ENCODE data around the gene CASZ1. TPM values are rescaled to one million over a fixed set of nuclear protein-coding genes. Genes with fewer than 3 reads are reported as not detected.

The CASZ1 gene
- polyA plus RNA-seq, 2 of the 4 experiments (the other 2 are of a cell fraction): 0.52 to 1.2 TPM

DNA sequence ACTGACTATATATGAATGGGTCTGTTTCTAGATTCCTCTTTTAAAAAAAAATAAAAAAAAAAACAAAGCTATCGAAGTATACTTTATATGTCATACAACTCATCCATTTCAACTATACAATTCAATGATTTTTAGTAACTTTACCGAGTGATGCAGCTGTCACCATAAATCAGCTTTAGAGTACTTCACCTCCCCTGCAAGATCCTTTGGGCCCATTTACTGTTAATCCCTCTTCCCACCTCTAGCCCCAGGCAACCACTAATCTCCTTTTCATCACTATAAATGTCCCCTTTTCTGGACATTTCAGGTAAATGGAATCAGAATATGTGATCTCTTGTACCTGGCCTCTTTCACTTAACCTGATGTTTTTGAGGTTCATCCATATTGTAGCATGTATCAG lies 187.8 kb downstream of the CASZ1 start:
- FAIRE-seq (no peak), ATAC-seq (no peak), DNase-seq (ENCODE audit: low read depth in 1 of 2, low spot score in 1 of 2) (no peak)
- no peak overlapping the region for H3K4me2 ChIP-seq
- ChIA-PET CTCF (no interaction called here), POLR2A (no interaction called here)
- H3K4me1 ChIP-seq: no peaks in the 10 kb centered on the region
- H3K4me3 ChIP-seq: no peak overlapping the region
- no peaks in the 10 kb centered on the region for H3K9me3 ChIP-seq
- no peak overlapping the region for H3K27ac ChIP-seq
- 91% methylated on average over 2 of the region's 2 CpGs for WGBS (ENCODE audit: missing lambda C conversion rate)
- TF ChIP-seq RAD21 (conservative IDR thresholded peaks at IDR 0.05 in 1 of 2, IDR thresholded peaks at IDR 0.05 in 1 of 2) (no peak), CBX8 (IDR thresholded peaks at IDR 0.05) (no peak), POLR2AphosphoS2 (conservative IDR thresholded peaks at IDR 0.05; ENCODE audit: low read length) (no peak), SMC3 (IDR thresholded peaks at IDR 0.05) (no peak), CBX2 (IDR thresholded peaks at IDR 0.05; ENCODE audit: borderline replicate concordance, low read depth) (no peak), RCOR1 (IDR thresholded peaks at IDR 0.05; ENCODE audit: low read depth, low read length) (no peak), CHD2 (IDR thresholded peaks at IDR 0.05; ENCODE audit: low read length, partially characterized antibody) (no peak), NR3C1 (IDR thresholded peaks at IDR 0.05) (no peak), HEYL (CRISPR knock-in tag; IDR thresholded peaks at IDR 0.05) (no peak), RFX5 (IDR thresholded peaks at IDR 0.05) (no peak)
- TF ChIP-seq, protein P1, sequence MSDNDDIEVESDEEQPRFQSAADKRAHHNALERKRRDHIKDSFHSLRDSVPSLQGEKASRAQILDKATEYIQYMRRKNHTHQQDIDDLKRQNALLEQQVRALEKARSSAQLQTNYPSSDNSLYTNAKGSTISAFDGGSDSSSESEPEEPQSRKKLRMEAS (IDR thresholded peaks at IDR 0.05): no peak
- TF ChIP-seq, protein P2, sequence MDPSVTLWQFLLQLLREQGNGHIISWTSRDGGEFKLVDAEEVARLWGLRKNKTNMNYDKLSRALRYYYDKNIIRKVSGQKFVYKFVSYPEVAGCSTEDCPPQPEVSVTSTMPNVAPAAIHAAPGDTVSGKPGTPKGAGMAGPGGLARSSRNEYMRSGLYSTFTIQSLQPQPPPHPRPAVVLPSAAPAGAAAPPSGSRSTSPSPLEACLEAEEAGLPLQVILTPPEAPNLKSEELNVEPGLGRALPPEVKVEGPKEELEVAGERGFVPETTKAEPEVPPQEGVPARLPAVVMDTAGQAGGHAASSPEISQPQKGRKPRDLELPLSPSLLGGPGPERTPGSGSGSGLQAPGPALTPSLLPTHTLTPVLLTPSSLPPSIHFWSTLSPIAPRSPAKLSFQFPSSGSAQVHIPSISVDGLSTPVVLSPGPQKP (IDR thresholded peaks at IDR 0.05; ENCODE audit: low read depth, low read length): no peak
- TF ChIP-seq, protein P3, sequence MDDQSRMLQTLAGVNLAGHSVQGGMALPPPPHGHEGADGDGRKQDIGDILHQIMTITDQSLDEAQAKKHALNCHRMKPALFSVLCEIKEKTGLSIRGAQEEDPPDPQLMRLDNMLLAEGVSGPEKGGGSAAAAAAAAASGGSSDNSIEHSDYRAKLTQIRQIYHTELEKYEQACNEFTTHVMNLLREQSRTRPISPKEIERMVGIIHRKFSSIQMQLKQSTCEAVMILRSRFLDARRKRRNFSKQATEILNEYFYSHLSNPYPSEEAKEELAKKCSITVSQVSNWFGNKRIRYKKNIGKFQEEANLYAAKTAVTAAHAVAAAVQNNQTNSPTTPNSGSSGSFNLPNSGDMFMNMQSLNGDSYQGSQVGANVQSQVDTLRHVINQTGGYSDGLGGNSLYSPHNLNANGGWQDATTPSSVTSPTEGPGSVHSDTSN (IDR thresholded peaks at IDR 0.05): no peak

DNA sequence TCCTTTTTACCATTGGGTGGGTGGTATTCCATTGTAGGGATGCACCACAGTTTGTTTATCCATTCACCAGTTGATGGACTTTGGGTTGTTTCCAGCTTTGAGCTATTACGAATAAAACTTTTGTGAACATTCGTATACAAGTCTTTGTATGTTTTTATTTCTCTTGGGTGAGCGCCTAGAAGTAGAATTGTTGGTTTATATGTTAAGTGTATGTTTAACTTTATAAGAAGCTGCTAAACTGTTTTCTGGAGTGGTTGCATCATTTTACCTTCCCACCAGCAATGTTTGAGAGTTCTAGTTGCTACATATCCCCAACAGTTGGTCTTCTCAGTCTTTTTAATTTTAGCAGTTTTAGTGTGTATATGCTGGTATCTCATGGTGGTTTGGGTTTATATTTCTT lies 189.2 kb downstream of the CASZ1 start:
- Histone ChIP-seq H3K27ac (no peak overlapping the region), H3K9me3 (no peaks in the 10 kb centered on the region), H3K4me2 (no peak overlapping the region), H3K4me1 (no peaks in the 10 kb centered on the region), H3K4me3 (no peak overlapping the region)
- WGBS (ENCODE audit: missing lambda C conversion rate): 82% methylated on average over 3 of the region's 3 CpGs
- ChIA-PET CTCF (interaction anchor here (1.2 kb wide), 1 partner anchor 19 kb away, joined by 4 read pairs; no protein-coding TSS in a partner anchor), POLR2A (no interaction called here)
- TF ChIP-seq POLR2AphosphoS2 (conservative IDR thresholded peaks at IDR 0.05; ENCODE audit: low read length): no peak
- ATAC-seq (no peak), DNase-seq (ENCODE audit: low read depth in 1 of 2, low spot score in 1 of 2) (no peak), FAIRE-seq (no peak)

DNA sequence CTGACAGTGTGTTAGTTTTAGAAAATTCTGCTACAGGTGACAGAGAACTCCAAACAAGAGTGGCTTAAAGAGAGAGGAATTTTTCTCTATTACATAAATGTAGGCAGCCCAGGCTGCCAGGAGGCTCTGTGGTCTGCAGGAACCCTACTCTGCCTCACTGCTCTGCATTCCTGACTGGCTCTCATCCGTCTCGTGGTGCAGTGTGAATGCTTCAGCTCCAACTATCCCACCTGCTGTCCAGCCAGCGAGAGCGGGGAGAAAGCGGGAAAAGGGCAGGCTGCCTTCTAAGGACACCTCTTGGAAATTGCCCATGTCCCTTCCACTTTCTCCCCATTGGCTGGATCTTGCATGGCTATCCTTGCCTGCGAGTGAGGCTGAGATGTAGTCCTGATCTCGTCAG lies 190.4 kb downstream of the CASZ1 start:
- no peak for ATAC-seq
- TF ChIP-seq CHD4 (IDR thresholded peaks at IDR 0.05; ENCODE audit: borderline replicate concordance) (no peak), HEYL (CRISPR knock-in tag; IDR thresholded peaks at IDR 0.05) (no peak), RNF2 (IDR thresholded peaks at IDR 0.05; ENCODE audit: borderline replicate concordance, low read depth) (no peak), PHF8 (IDR thresholded peaks at IDR 0.05; ENCODE audit: borderline replicate concordance, low read depth) (no peak), MAFK (IDR thresholded peaks at IDR 0.05; ENCODE audit: partially characterized antibody) (no peak)
- TF ChIP-seq, protein P4, sequence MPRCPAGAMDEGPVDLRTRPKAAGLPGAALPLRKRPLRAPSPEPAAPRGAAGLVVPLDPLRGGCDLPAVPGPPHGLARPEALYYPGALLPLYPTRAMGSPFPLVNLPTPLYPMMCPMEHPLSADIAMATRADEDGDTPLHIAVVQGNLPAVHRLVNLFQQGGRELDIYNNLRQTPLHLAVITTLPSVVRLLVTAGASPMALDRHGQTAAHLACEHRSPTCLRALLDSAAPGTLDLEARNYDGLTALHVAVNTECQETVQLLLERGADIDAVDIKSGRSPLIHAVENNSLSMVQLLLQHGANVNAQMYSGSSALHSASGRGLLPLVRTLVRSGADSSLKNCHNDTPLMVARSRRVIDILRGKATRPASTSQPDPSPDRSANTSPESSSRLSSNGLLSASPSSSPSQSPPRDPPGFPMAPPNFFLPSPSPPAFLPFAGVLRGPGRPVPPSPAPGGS (IDR thresholded peaks at IDR 0.05): no peak
- Histone ChIP-seq H3K4me1 (peaks cover 9% of the 10 kb centered on the region; the same call in 1 of the 3 replicates), H3K4me2 (no peak overlapping the region), H3K4me3 (no peak overlapping the region), H3K9me3 (no peaks in the 10 kb centered on the region), H3K27ac (no peak overlapping the region)
- DNase-seq (ENCODE audit: low read depth in 1 of 2, low spot score in 1 of 2): no peak
- WGBS (ENCODE audit: missing lambda C conversion rate): 91% methylated on average over 7 of the region's 7 CpGs
- ChIA-PET POLR2A (no interaction called here), CTCF (interaction anchor here (1.2 kb wide), 1 partner anchor 18 kb away, joined by 4 read pairs; no protein-coding TSS in a partner anchor)
- FAIRE-seq: no peak
